ENCODE measurements around the gene AKAP6. TPM values are rescaled to one million over a fixed set of nuclear protein-coding genes. Genes with fewer than 3 reads are reported as not detected.

AKAP6 gene
- total and polyA plus RNA-seq, 7 donors = 0.60 to 56.2 (median 29.5) TPM; not detected in 1

GRCh38 chr14:32318087-32318795 lies 10.9 kb upstream of the AKAP6 start:
- no peak overlapping the region for H3K4me3 ChIP-seq
- peaks cover 0 to 7% (median 2%) of the 10 kb centered on the region in 4 donors for H3K4me1 ChIP-seq
- no peaks in the 10 kb centered on the region for H3K36me3 ChIP-seq
- no peaks in the 10 kb centered on the region for H3K27me3 ChIP-seq
- intact Hi-C loops (cut with DNase I) = no loop called here
- 89% methylated on average over 7 of the region's 7 CpGs for WGBS, 2 donors
- no peak overlapping the region for H3K27ac ChIP-seq
- no peaks in the 10 kb centered on the region for H3K9me3 ChIP-seq
- DNase-seq = no peak
- TF ChIP-seq CTCF (IDR thresholded peaks at IDR 0.05) (no peak), EP300 (IDR thresholded peaks at IDR 0.05) (no peak), POLR2A (IDR thresholded peaks at IDR 0.05) (no peak), POLR2AphosphoS5 (IDR thresholded peaks at IDR 0.05) (no peak)

- no peaks in the 10 kb centered on the region for H3K9me3 ChIP-seq
- no peak overlapping the region for H3K4me3 ChIP-seq
- TF ChIP-seq POLR2AphosphoS5 (IDR thresholded peaks at IDR 0.05) (no peak), CTCF (IDR thresholded peaks at IDR 0.05) (no peak), EP300 (IDR thresholded peaks at IDR 0.05) (no peak), POLR2A (IDR thresholded peaks at IDR 0.05) (no peak)
- H3K27ac ChIP-seq = no peak overlapping the region
- no peaks in the 10 kb centered on the region for H3K36me3 ChIP-seq
- H3K27me3 ChIP-seq = no peaks in the 10 kb centered on the region
- intact Hi-C loops (cut with DNase I) = no loop called here
- H3K4me1 ChIP-seq = peaks cover 0 to 7% (median 2%) of the 10 kb centered on the region in 4 donors
- DNase-seq = no peak
These were observed 9.6 kb upstream of the AKAP6 start for GRCh38 chr14:32319368-32320049.

- WGBS, 2 donors = 85 to 95% methylated on average over 1 of the region's 1 CpG
- no peak for DNase-seq
- H3K9me3 ChIP-seq = no peaks in the 10 kb centered on the region
- no peaks in the 10 kb centered on the region for H3K36me3 ChIP-seq
- intact Hi-C loops (cut with DNase I) = no loop called here
- H3K27ac ChIP-seq = no peak overlapping the region
- H3K4me1 ChIP-seq = peaks cover 0 to 7% (median under 1%) of the 10 kb centered on the region in 4 donors
- H3K27me3 ChIP-seq = no peaks in the 10 kb centered on the region
- TF ChIP-seq POLR2A (IDR thresholded peaks at IDR 0.05) (no peak), CTCF (IDR thresholded peaks at IDR 0.05) (no peak), POLR2AphosphoS5 (IDR thresholded peaks at IDR 0.05) (no peak), EP300 (IDR thresholded peaks at IDR 0.05) (no peak)
- no peak overlapping the region for H3K4me3 ChIP-seq
These were observed 4.5 kb upstream of the AKAP6 start for GRCh38 chr14:32324601-32325000.

- intact Hi-C loops (cut with DNase I) = no loop called here
- 85 to 91% methylated on average over 2 of the region's 2 CpGs for WGBS, 2 donors
These were observed 1.7 kb upstream of the AKAP6 start for GRCh38 chr14:32327255-32327961.

More at GRCh38 chr14:32327255-32327961, 1.7 kb upstream of the AKAP6 start:
- Histone ChIP-seq H3K4me1 (no peaks in the 10 kb centered on the region), H3K27ac (no peak overlapping the region), H3K36me3 (no peaks in the 10 kb centered on the region), H3K9me3 (no peaks in the 10 kb centered on the region), H3K4me3 (no peak overlapping the region), H3K27me3 (no peaks in the 10 kb centered on the region)
- no peak for DNase-seq
- TF ChIP-seq EP300 (IDR thresholded peaks at IDR 0.05) (no peak), POLR2A (IDR thresholded peaks at IDR 0.05) (no peak), POLR2AphosphoS5 (IDR thresholded peaks at IDR 0.05) (no peak), CTCF (IDR thresholded peaks at IDR 0.05) (no peak)
